GM12891 (cell line): ENCODE results near the gene CD40LG.

Experiments
- PAX5 ChIP-seq: IDR thresholded peaks from 2 replicates; pipeline ENCODE4 v1.6.1; 2011; ENCODE audit warnings: low read length, moderate library complexity, mild to moderate bottlenecking; ENCODE audit not compliant: insufficient read depth, severe bottlenecking
- POLR2A ChIP-seq: IDR thresholded peaks from 2 replicates; pipeline ENCODE4 v1.6.1; 2011; ENCODE audit warnings: low read depth, low read length, control low read depth
- POLR2AphosphoS5 ChIP-seq: IDR thresholded peaks from 2 replicates; pipeline ENCODE4 v1.6.1; 2011; ENCODE audit warnings: low read depth, low read length, control low read depth
- TAF1 ChIP-seq: IDR thresholded peaks from 2 replicates; pipeline ENCODE4 v1.6.1; 2011; ENCODE audit warnings: low read depth, low read length, control low read depth

- no peak for TF ChIP-seq POLR2A
- TF ChIP-seq POLR2AphosphoS5 = no peak
- no peak for TF ChIP-seq TAF1
- TF ChIP-seq PAX5 = no peak
These were observed 8.3 kb upstream of the CD40LG start for GRCh38 chrX:136639506-136640176.
